Measurements from ENCODE around the gene CAMK2A. TPM values are rescaled to one million over a fixed set of nuclear protein-coding genes. Genes with fewer than 3 reads are reported as not detected.

Gene CAMK2A
- polyA plus RNA-seq, 1 experiment, result 0.11 TPM

GRCh38 chr5:150263375-150263775 lies 26.2 kb downstream of the CAMK2A start:
- TF ChIP-seq CTCF (IDR thresholded peaks at IDR 0.05; ENCODE audit: insufficient read depth, low read depth, low read length), result no peak
- ChIA-PET POLR2A (no interaction called here), CTCF (interaction anchor here (0.8 to 1.7 kb wide), 3 partner anchors 87 to 187 kb away, joined by 3 to 9 read pairs (median 5); partner anchors contain the start of gene RPS14)
- Histone ChIP-seq H3K4me3 (ENCODE audit: low read depth, low read length) (no peak overlapping the region), H3K27me3 (ENCODE audit: control insufficient read depth, insufficient read depth, low read length) (no peaks in the 10 kb centered on the region), H3K36me3 (ENCODE audit: control insufficient read depth, insufficient read depth, low read length) (no peaks in the 10 kb centered on the region)
- no peak for DNase-seq (ENCODE audit: low read depth)

GRCh38 chr5:150262502-150262901 lies 27.1 kb downstream of the CAMK2A start:
- ChIA-PET CTCF (interaction anchor here (1.0 to 1.7 kb wide), 4 partner anchors 12 to 143 kb away, joined by 3 to 9 read pairs (median 4); no protein-coding TSS in a partner anchor), POLR2A (no interaction called here)
- no peak for DNase-seq (ENCODE audit: low read depth)
- no peaks in the 10 kb centered on the region for H3K27me3 ChIP-seq (ENCODE audit: control insufficient read depth, insufficient read depth, low read length)
- no peak for TF ChIP-seq CTCF (IDR thresholded peaks at IDR 0.05; ENCODE audit: insufficient read depth, low read depth, low read length)
- H3K36me3 ChIP-seq (ENCODE audit: control insufficient read depth, insufficient read depth, low read length), result no peaks in the 10 kb centered on the region
- no peak overlapping the region for H3K4me3 ChIP-seq (ENCODE audit: low read depth, low read length)

GRCh38 chr5:150261231-150261630 lies 28.3 kb downstream of the CAMK2A start:
- no peak for DNase-seq (ENCODE audit: low read depth)
- no peak overlapping the region for H3K4me3 ChIP-seq (ENCODE audit: low read depth, low read length)
- ChIA-PET CTCF (interaction anchor here (1.0 to 1.2 kb wide), 2 partner anchors 14 to 15 kb away, joined by 3 to 4 read pairs; no protein-coding TSS in a partner anchor), POLR2A (no interaction called here)
- TF ChIP-seq CTCF (IDR thresholded peaks at IDR 0.05; ENCODE audit: insufficient read depth, low read depth, low read length), result no peak
- no peaks in the 10 kb centered on the region for H3K36me3 ChIP-seq (ENCODE audit: control insufficient read depth, insufficient read depth, low read length)
- no peaks in the 10 kb centered on the region for H3K27me3 ChIP-seq (ENCODE audit: control insufficient read depth, insufficient read depth, low read length)

GRCh38 chr5:150258130-150258529 lies 31.4 kb downstream of the CAMK2A start:
- no peak overlapping the region for H3K4me3 ChIP-seq (ENCODE audit: low read depth, low read length)
- POLR2A ChIA-PET, result no interaction called here
- DNase-seq (ENCODE audit: low read depth), result no peak
- no peaks in the 10 kb centered on the region for H3K36me3 ChIP-seq (ENCODE audit: control insufficient read depth, insufficient read depth, low read length)
- TF ChIP-seq CTCF (IDR thresholded peaks at IDR 0.05; ENCODE audit: insufficient read depth, low read depth, low read length), result no peak
- H3K27me3 ChIP-seq (ENCODE audit: control insufficient read depth, insufficient read depth, low read length), result no peaks in the 10 kb centered on the region
- CTCF ChIA-PET, result no interaction called here

- H3K36me3 ChIP-seq (ENCODE audit: control insufficient read depth, insufficient read depth, low read length), result no peaks in the 10 kb centered on the region
- POLR2A ChIA-PET, result no interaction called here
- no peak for TF ChIP-seq CTCF (IDR thresholded peaks at IDR 0.05; ENCODE audit: insufficient read depth, low read depth, low read length)
Measured at GRCh38 chr5:150257424-150257823, 32.1 kb downstream of the CAMK2A start.

More at GRCh38 chr5:150257424-150257823, 32.1 kb downstream of the CAMK2A start:
- no peak overlapping the region for H3K4me3 ChIP-seq (ENCODE audit: low read depth, low read length)
- CTCF ChIA-PET, result no interaction called here
- H3K27me3 ChIP-seq (ENCODE audit: control insufficient read depth, insufficient read depth, low read length), result no peaks in the 10 kb centered on the region
- no peak for DNase-seq (ENCODE audit: low read depth)

Measured in BJ (cell line).